Measurements from ENCODE around the gene PRELID1. TPM values are rescaled to one million over a fixed set of nuclear protein-coding genes. Genes with fewer than 3 reads are reported as not detected.

Gene PRELID1
- total and polyA plus RNA-seq, 5 donors from 2014 or later: 60.6 to 210 (median 191) TPM

- peak overlapping the region in 1 of 3 donors; percentile 90 for H3K27ac Mint-ChIP-seq
These were observed 25.1 kb downstream of the PRELID1 start for GRCh38 chr5:177328545-177329231.

GRCh38 chr5:177329883-177330282 is 26.3 kb downstream of the PRELID1 start:
- Mint-ChIP-seq H3K27ac (no peak overlapping the region), H3K4me1 (peaks cover 0 to 14% (median 10%) of the 10 kb centered on the region in 4 donors), H3K4me3 (no peak overlapping the region), H3K27me3 (no peaks in the 10 kb centered on the region), H3K9me3 (no peaks in the 10 kb centered on the region), H3K36me3 (peaks cover 19% of the 10 kb centered on the region)
- no peak overlapping the region for H3K4me3 ChIP-seq (ENCODE audit: low read depth, low read length)
- no peak overlapping the region for H3K27ac ChIP-seq (ENCODE audit: insufficient read depth, low read length, poor library complexity, severe bottlenecking)
- H3K4me1 ChIP-seq (ENCODE audit: control insufficient read depth, insufficient read depth, low read length, poor library complexity, severe bottlenecking): no peaks in the 10 kb centered on the region
- DNase-seq: no peak
- no peak for ATAC-seq (ENCODE audit: low read depth in 2 of 2)
- H3K27me3 ChIP-seq (ENCODE audit: control insufficient read depth, insufficient read depth, low read length): no peaks in the 10 kb centered on the region
- H3K9me3 ChIP-seq (ENCODE audit: control insufficient read depth in 2 of 2, low read length in 2 of 2): no peaks in the 10 kb centered on the region
- H3K36me3 ChIP-seq (ENCODE audit: control insufficient read depth, insufficient read depth, low read length): peaks cover 42% of the 10 kb centered on the region

More at GRCh38 chr5:177328545-177329231, 25.1 kb downstream of the PRELID1 start:
- Mint-ChIP-seq H3K36me3 (peaks cover 16% of the 10 kb centered on the region), H3K4me1 (peaks cover 0 to 11% (median 10%) of the 10 kb centered on the region in 4 donors), H3K4me3 (no peak overlapping the region), H3K27me3 (no peaks in the 10 kb centered on the region), H3K9me3 (no peaks in the 10 kb centered on the region)
- DNase-seq (no peak), ATAC-seq (ENCODE audit: low read depth in 2 of 2) (no peak)
- no peak overlapping the region for H3K4me3 ChIP-seq (ENCODE audit: low read depth, low read length)
- H3K4me1 ChIP-seq (ENCODE audit: control insufficient read depth, insufficient read depth, low read length, poor library complexity, severe bottlenecking): no peaks in the 10 kb centered on the region
- H3K27ac ChIP-seq (ENCODE audit: insufficient read depth, low read length, poor library complexity, severe bottlenecking): no peak overlapping the region
- no peaks in the 10 kb centered on the region for H3K9me3 ChIP-seq (ENCODE audit: control insufficient read depth in 2 of 2, low read length in 2 of 2)
- peaks cover 30% of the 10 kb centered on the region for H3K36me3 ChIP-seq (ENCODE audit: control insufficient read depth, insufficient read depth, low read length)
- no peaks in the 10 kb centered on the region for H3K27me3 ChIP-seq (ENCODE audit: control insufficient read depth, insufficient read depth, low read length)

- H3K4me3 ChIP-seq (ENCODE audit: low read depth, low read length): no peak overlapping the region
- DNase-seq (no peak), ATAC-seq (ENCODE audit: low read depth in 2 of 2) (no peak)
- peaks cover 0 to 14% (median 6%) of the 10 kb centered on the region in 4 donors for H3K4me1 Mint-ChIP-seq
- H3K4me1 ChIP-seq (ENCODE audit: control insufficient read depth, insufficient read depth, low read length, poor library complexity, severe bottlenecking): no peaks in the 10 kb centered on the region
- no peaks in the 10 kb centered on the region for H3K27me3 Mint-ChIP-seq
- no peak overlapping the region for H3K4me3 Mint-ChIP-seq
- H3K36me3 Mint-ChIP-seq: peaks cover 25% of the 10 kb centered on the region
- H3K27me3 ChIP-seq (ENCODE audit: control insufficient read depth, insufficient read depth, low read length): no peaks in the 10 kb centered on the region
- H3K9me3 Mint-ChIP-seq: no peaks in the 10 kb centered on the region
- no peak overlapping the region for H3K27ac Mint-ChIP-seq
- H3K27ac ChIP-seq (ENCODE audit: insufficient read depth, low read length, poor library complexity, severe bottlenecking): no peak overlapping the region
- peaks cover 56% of the 10 kb centered on the region for H3K36me3 ChIP-seq (ENCODE audit: control insufficient read depth, insufficient read depth, low read length)
- H3K9me3 ChIP-seq (ENCODE audit: control insufficient read depth in 2 of 2, low read length in 2 of 2): no peaks in the 10 kb centered on the region
These were observed 27.6 kb downstream of the PRELID1 start for GRCh38 chr5:177330991-177331842.

- DNase-seq (no peak), ATAC-seq (ENCODE audit: low read depth in 2 of 2) (no peak)
- H3K9me3 ChIP-seq (ENCODE audit: control insufficient read depth in 2 of 2, low read length in 2 of 2): no peaks in the 10 kb centered on the region
- H3K4me1 Mint-ChIP-seq: peaks cover 0 to 11% (median 6%) of the 10 kb centered on the region in 4 donors
- no peaks in the 10 kb centered on the region for H3K27me3 Mint-ChIP-seq
- no peaks in the 10 kb centered on the region for H3K4me1 ChIP-seq (ENCODE audit: control insufficient read depth, insufficient read depth, low read length, poor library complexity, severe bottlenecking)
- H3K36me3 Mint-ChIP-seq: peaks cover 29% of the 10 kb centered on the region
- H3K4me3 Mint-ChIP-seq: no peak overlapping the region
- no peaks in the 10 kb centered on the region for H3K9me3 Mint-ChIP-seq
- H3K27me3 ChIP-seq (ENCODE audit: control insufficient read depth, insufficient read depth, low read length): no peaks in the 10 kb centered on the region
- peaks cover 66% of the 10 kb centered on the region for H3K36me3 ChIP-seq (ENCODE audit: control insufficient read depth, insufficient read depth, low read length)
- H3K4me3 ChIP-seq (ENCODE audit: low read depth, low read length): no peak overlapping the region
- H3K27ac Mint-ChIP-seq: no peak overlapping the region
- H3K27ac ChIP-seq (ENCODE audit: insufficient read depth, low read length, poor library complexity, severe bottlenecking): no peak overlapping the region
These were observed 28.7 kb downstream of the PRELID1 start for GRCh38 chr5:177332031-177332895.

- no peak overlapping the region for H3K4me3 Mint-ChIP-seq
- H3K27ac Mint-ChIP-seq: no peak overlapping the region
- no peak for ATAC-seq (ENCODE audit: low read depth in 2 of 2)
- H3K4me1 Mint-ChIP-seq: peaks cover 0 to 6% (median 2%) of the 10 kb centered on the region in 4 donors
- Histone ChIP-seq H3K36me3 (ENCODE audit: control insufficient read depth, insufficient read depth, low read length) (peaks cover 67% of the 10 kb centered on the region), H3K9me3 (ENCODE audit: control insufficient read depth in 2 of 2, low read length in 2 of 2) (no peaks in the 10 kb centered on the region), H3K4me1 (ENCODE audit: control insufficient read depth, insufficient read depth, low read length, poor library complexity, severe bottlenecking) (no peaks in the 10 kb centered on the region), H3K27ac (ENCODE audit: insufficient read depth, low read length, poor library complexity, severe bottlenecking) (no peak overlapping the region), H3K4me3 (ENCODE audit: low read depth, low read length) (no peak overlapping the region), H3K27me3 (ENCODE audit: control insufficient read depth, insufficient read depth, low read length) (no peaks in the 10 kb centered on the region)
- no peak for DNase-seq
- peaks cover 27% of the 10 kb centered on the region for H3K36me3 Mint-ChIP-seq
- H3K27me3 Mint-ChIP-seq: no peaks in the 10 kb centered on the region
- no peaks in the 10 kb centered on the region for H3K9me3 Mint-ChIP-seq
These were observed 29.3 kb downstream of the PRELID1 start for GRCh38 chr5:177332896-177333260.

- H3K27me3 ChIP-seq (ENCODE audit: control insufficient read depth, insufficient read depth, low read length): no peaks in the 10 kb centered on the region
- no peak overlapping the region for H3K4me3 ChIP-seq (ENCODE audit: low read depth, low read length)
- DNase-seq (no peak), ATAC-seq (ENCODE audit: low read depth in 2 of 2) (no peak)
- Mint-ChIP-seq H3K27me3 (no peaks in the 10 kb centered on the region), H3K27ac (peak overlapping the region in 1 of 3 donors; percentile 51), H3K9me3 (no peaks in the 10 kb centered on the region), H3K36me3 (peaks cover 27% of the 10 kb centered on the region), H3K4me1 (peaks cover 0 to 6% (median 2%) of the 10 kb centered on the region in 4 donors), H3K4me3 (peak overlapping the region in 1 of 4 donors; percentile 48)
- peaks cover 72% of the 10 kb centered on the region for H3K36me3 ChIP-seq (ENCODE audit: control insufficient read depth, insufficient read depth, low read length)
- H3K27ac ChIP-seq (ENCODE audit: insufficient read depth, low read length, poor library complexity, severe bottlenecking): no peak overlapping the region
- H3K9me3 ChIP-seq (ENCODE audit: control insufficient read depth in 2 of 2, low read length in 2 of 2): no peaks in the 10 kb centered on the region
- no peaks in the 10 kb centered on the region for H3K4me1 ChIP-seq (ENCODE audit: control insufficient read depth, insufficient read depth, low read length, poor library complexity, severe bottlenecking)
These were observed 30.0 kb downstream of the PRELID1 start for GRCh38 chr5:177333420-177334154.

GRCh38 chr5:177334155-177334551 is 30.6 kb downstream of the PRELID1 start:
- no peak for DNase-seq
- Histone ChIP-seq H3K27me3 (ENCODE audit: control insufficient read depth, insufficient read depth, low read length) (no peaks in the 10 kb centered on the region), H3K9me3 (ENCODE audit: control insufficient read depth in 2 of 2, low read length in 2 of 2) (no peaks in the 10 kb centered on the region), H3K4me3 (ENCODE audit: low read depth, low read length) (no peak overlapping the region), H3K27ac (ENCODE audit: insufficient read depth, low read length, poor library complexity, severe bottlenecking) (no peak overlapping the region), H3K4me1 (ENCODE audit: control insufficient read depth, insufficient read depth, low read length, poor library complexity, severe bottlenecking) (no peaks in the 10 kb centered on the region), H3K36me3 (ENCODE audit: control insufficient read depth, insufficient read depth, low read length) (peaks cover 78% of the 10 kb centered on the region)
- no peak overlapping the region for H3K4me3 Mint-ChIP-seq
- no peak overlapping the region for H3K27ac Mint-ChIP-seq
- peaks cover 0 to 6% (median 3%) of the 10 kb centered on the region in 4 donors for H3K4me1 Mint-ChIP-seq
- H3K27me3 Mint-ChIP-seq: no peaks in the 10 kb centered on the region
- no peaks in the 10 kb centered on the region for H3K9me3 Mint-ChIP-seq
- H3K36me3 Mint-ChIP-seq: peaks cover 28% of the 10 kb centered on the region
- no peak for ATAC-seq (ENCODE audit: low read depth in 2 of 2)

All from CD4-positive, CD25-positive, alpha-beta regulatory T cell (primary cell).